HCT116 (cell line): ENCODE results near the gene FAM81B. TPM values are rescaled to one million over a fixed set of nuclear protein-coding genes. Genes with fewer than 3 reads are reported as not detected.

ENCODE experiments used
- ATAC-seq: fragments of 200-7000 bp; cut with Tn5 transposase; 2 replicates; pipeline ENCODE4 v1.9.1; 2020; ENCODE audit warnings: mild to moderate bottlenecking, moderate library complexity
- BruUV-seq: library from RNA; stranded (reverse); fragments of 400-500 nt; replicated peaks from 2 replicates; lab custom pipeline; 2021; lab: Mats Ljungman, UMichigan
- CTCF ChIA-PET: fragments of 300-600 bp; sonication (Branson Sonifier 250); formaldehyde crosslinking; loops from one replicate; lab custom pipeline; 2021; ENCODE audit warnings: antibody characterized with exemption; lab: Charles Lee
- POLR2A ChIA-PET: fragments of 300-600, 350-600 bp; sonication (Branson Sonifier 250); formaldehyde crosslinking; loops from one replicate; lab custom pipeline; 2021; ENCODE audit warnings: antibody characterized with exemption; lab: Charles Lee
- RAD21 ChIA-PET, 2 experiments: fragments of 300-600 bp; sonication (Branson Sonifier 250); formaldehyde crosslinking; loops; one replicate each; lab custom pipeline; 2023; ENCODE audit warnings: low total read pairs in 2 of 2; ENCODE audit not compliant: uncharacterized antibody in 2 of 2, unreplicated experiment in 2 of 2, low non-redundant PET in 1 of 2; lab: Charles Lee
- DNase-seq: peaks from one replicate; pipeline ENCODE4 v3.0.0-alpha.2; 2010; ENCODE audit warnings: low read depth, low spot score
- H2AFZ ChIP-seq: fragments of 200-600 bp; shearing (Covaris generic), sonication (generic); 2 replicates; pipeline ENCODE4 v1.6.1; 2017; ENCODE audit warnings: low read depth, mixed run types, mixed read lengths, antibody characterized with exemption, low read length; ENCODE audit not compliant: poor library complexity, severe bottlenecking
- H3K27ac ChIP-seq: 2 replicates; pipeline ENCODE4 v1.5.1; 2012; ENCODE audit warnings: low read depth, low read length
- H3K27me3 ChIP-seq: fragments of 200-600 bp; sonication (generic); 2 replicates; pipeline ENCODE4 v1.6.1; 2016; ENCODE audit warnings: mixed run types, low read length, mixed read lengths; ENCODE audit not compliant: insufficient read depth
- H3K36me3 ChIP-seq, 2 experiments: fragments of 200-500 bp in 1 of 2; fragments of 200-600 bp in 1 of 2; sonication (Bioruptor generic) in 1 of 2; sonication (generic) in 1 of 2; 2 replicates each; pipeline versions ENCODE4 v1.5.1 to v1.6.1; 2014 to 2016; ENCODE audit warnings: low read length in 2 of 2, inconsistent platforms in 1 of 2, mixed read lengths in 1 of 2, mixed run types in 1 of 2; ENCODE audit not compliant: insufficient read depth in 2 of 2, control insufficient read depth in 1 of 2
- H3K4me1 ChIP-seq, 2 experiments: fragments of 200-600 bp in 1 of 2; sonication (generic) in 1 of 2; 2 replicates each; pipeline versions ENCODE4 v1.5.1 to v1.6.1; 2012 to 2017; ENCODE audit warnings: low read length in 2 of 2, inconsistent platforms in 1 of 2, mild to moderate bottlenecking in 1 of 2, mixed read lengths in 1 of 2, mixed run types in 1 of 2, moderate library complexity in 1 of 2; ENCODE audit not compliant: insufficient read depth in 2 of 2, control insufficient read depth in 1 of 2
- H3K4me2 ChIP-seq: fragments of 200-600 bp; sonication (generic); 2 replicates; pipeline ENCODE4 v1.6.1; 2017; ENCODE audit warnings: mixed run types, low read length, mixed read lengths
- H3K4me3 ChIP-seq, 2 experiments: fragments of 200-600 bp in 1 of 2; sonication (generic) in 1 of 2; replicated peaks in 1 of 2; 2 replicates each; pipeline ENCODE4 v1.5.1; 2011 to 2016; ENCODE audit warnings: low read length in 2 of 2, control low read depth in 1 of 2, low read depth in 1 of 2, mild to moderate bottlenecking in 1 of 2, mixed read lengths in 1 of 2, mixed run types in 1 of 2
- H3K79me2 ChIP-seq: fragments of 200-600 bp; sonication (generic); 2 replicates; pipeline ENCODE4 v1.6.1; 2017; ENCODE audit warnings: mild to moderate bottlenecking, mixed run types, low read length, moderate library complexity, mixed read lengths; ENCODE audit not compliant: insufficient read depth
- H3K9ac ChIP-seq: fragments of 200-600 bp; sonication (generic); 2 replicates; pipeline ENCODE4 v1.6.1; 2016; ENCODE audit warnings: low read length, mixed read lengths
- H3K9me2 ChIP-seq: fragments of 200-600 bp; sonication (generic), shearing (Covaris generic); 2 replicates; pipeline ENCODE4 v1.6.1; 2017; ENCODE audit warnings: mixed run types, mild to moderate bottlenecking, moderate library complexity; ENCODE audit not compliant: insufficient read depth
- H3K9me3 ChIP-seq, 2 experiments: fragments of 200-500 bp in 1 of 2; fragments of 200-600 bp in 1 of 2; sonication (Bioruptor generic) in 1 of 2; sonication (generic) in 1 of 2; 2 replicates each; pipeline ENCODE4 v1.6.1; 2014 to 2017; ENCODE audit warnings: low read length in 2 of 2, mixed read lengths in 2 of 2, inconsistent platforms in 1 of 2, low read depth in 1 of 2, mild to moderate bottlenecking in 1 of 2, mixed run types in 1 of 2, moderate library complexity in 1 of 2; ENCODE audit not compliant: control insufficient read depth in 1 of 2, insufficient read depth in 1 of 2
- H4K20me1 ChIP-seq: fragments of 200-600 bp; sonication (generic), shearing (Covaris generic); 2 replicates; pipeline ENCODE4 v1.6.1; 2017; ENCODE audit warnings: mixed run types, mild to moderate bottlenecking, moderate library complexity; ENCODE audit not compliant: insufficient read depth
- EGR1 ChIP-seq: IDR thresholded peaks from 2 replicates; pipeline ENCODE4 v1.6.1; 2012; ENCODE audit warnings: low read depth
- JUND ChIP-seq: IDR thresholded peaks from 2 replicates; pipeline ENCODE4 v1.6.1; 2012
- POLR2AphosphoS5 ChIP-seq: IDR thresholded peaks from 2 replicates; pipeline ENCODE4 v1.6.1; 2011; ENCODE audit warnings: mild to moderate bottlenecking, low read depth, low read length, moderate library complexity
- RAD21 ChIP-seq: IDR thresholded peaks from 2 replicates; pipeline ENCODE4 v1.6.1; 2012; ENCODE audit warnings: low read depth, mild to moderate bottlenecking
- SIN3A ChIP-seq: IDR thresholded peaks from 2 replicates; pipeline ENCODE4 v1.6.1; 2012; ENCODE audit warnings: low read depth
- SP1 ChIP-seq: IDR thresholded peaks from 2 replicates; pipeline ENCODE4 v1.6.1; 2012; ENCODE audit warnings: low read depth
- SRF ChIP-seq: IDR thresholded peaks from 2 replicates; pipeline ENCODE4 v1.6.1; 2012; ENCODE audit warnings: low read depth
- intact Hi-C: fragments of 100-400 bp; cut with micrococcal nuclease; formaldehyde crosslinking; loops from 2 replicates; pipeline ENCODE4 v1.10.0; 2022
- total RNA-seq: library from RNA; stranded (reverse); gene quantifications from one replicate; pipeline ENCODE4 v1.2.1, GENCODE V29; 2021; ENCODE audit not compliant: unreplicated experiment
- TF ChIP-seq, protein P1 (sequence below): IDR thresholded peaks from 2 replicates; pipeline ENCODE4 v1.6.1; 2012; ENCODE audit warnings: low read depth

Gene FAM81B
- total RNA-seq, 1 experiment from 2014 or later, result not detected

DNA sequence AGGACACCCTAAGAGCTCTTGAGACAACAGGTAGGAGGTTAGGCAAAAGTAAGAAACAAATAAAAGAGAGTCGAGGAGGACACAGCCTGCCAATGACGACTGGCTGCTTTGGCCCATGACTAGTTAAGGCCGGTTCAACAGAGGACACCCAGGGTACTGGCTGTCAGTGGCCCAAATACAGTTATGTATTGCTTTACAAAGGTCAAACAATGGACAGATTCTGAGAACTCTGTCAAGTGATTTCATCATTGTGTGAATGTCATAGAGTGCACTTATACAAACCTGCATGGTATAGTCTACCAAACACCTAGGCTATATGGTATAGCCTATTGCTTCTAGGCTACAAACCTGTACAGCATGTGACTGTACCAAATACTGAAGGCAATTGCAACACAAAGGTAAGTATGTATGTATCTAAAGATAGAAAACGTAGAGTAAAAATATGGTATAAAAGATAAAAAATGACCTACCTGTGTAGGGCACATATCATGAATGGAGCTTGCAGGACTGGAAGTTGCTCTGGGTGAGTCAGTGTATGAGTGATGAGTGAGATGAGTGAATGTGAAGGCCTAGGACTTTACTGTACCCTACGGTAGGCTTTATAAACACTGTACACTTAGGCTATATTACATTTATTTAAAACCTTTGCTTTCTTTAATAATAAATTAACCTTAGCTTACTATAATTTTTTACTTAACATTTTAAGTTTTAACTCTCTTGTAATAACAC is 6.5 kb upstream of the FAM81B start:
- ATAC-seq, result no peak
- Histone ChIP-seq H3K4me3 (no peak overlapping the region), H3K4me2 (no peak overlapping the region), H3K36me3 (no peaks in the 10 kb centered on the region), H2AFZ (no peak overlapping the region), H3K9me3 (no peaks in the 10 kb centered on the region), H3K79me2 (no peaks in the 10 kb centered on the region), H3K4me1 (no peaks in the 10 kb centered on the region), H3K27ac (no peak overlapping the region), H3K27me3 (no peaks in the 10 kb centered on the region), H3K9ac (no peak overlapping the region), H3K9me2 (no peaks in the 10 kb centered on the region), H4K20me1 (no peaks in the 10 kb centered on the region)
- POLR2A ChIA-PET, result no interaction called here
- RAD21 ChIA-PET, result no interaction called here
- no TSS peak for BruUV-seq
- no peak for DNase-seq
- CTCF ChIA-PET, result no interaction called here
- no peak for TF ChIP-seq RAD21
- TF ChIP-seq SP1, result no peak
- no peak for TF ChIP-seq EGR1
- no peak for TF ChIP-seq POLR2AphosphoS5
- no peak for TF ChIP-seq JUND
- TF ChIP-seq SIN3A, result no peak
- TF ChIP-seq, protein P1, sequence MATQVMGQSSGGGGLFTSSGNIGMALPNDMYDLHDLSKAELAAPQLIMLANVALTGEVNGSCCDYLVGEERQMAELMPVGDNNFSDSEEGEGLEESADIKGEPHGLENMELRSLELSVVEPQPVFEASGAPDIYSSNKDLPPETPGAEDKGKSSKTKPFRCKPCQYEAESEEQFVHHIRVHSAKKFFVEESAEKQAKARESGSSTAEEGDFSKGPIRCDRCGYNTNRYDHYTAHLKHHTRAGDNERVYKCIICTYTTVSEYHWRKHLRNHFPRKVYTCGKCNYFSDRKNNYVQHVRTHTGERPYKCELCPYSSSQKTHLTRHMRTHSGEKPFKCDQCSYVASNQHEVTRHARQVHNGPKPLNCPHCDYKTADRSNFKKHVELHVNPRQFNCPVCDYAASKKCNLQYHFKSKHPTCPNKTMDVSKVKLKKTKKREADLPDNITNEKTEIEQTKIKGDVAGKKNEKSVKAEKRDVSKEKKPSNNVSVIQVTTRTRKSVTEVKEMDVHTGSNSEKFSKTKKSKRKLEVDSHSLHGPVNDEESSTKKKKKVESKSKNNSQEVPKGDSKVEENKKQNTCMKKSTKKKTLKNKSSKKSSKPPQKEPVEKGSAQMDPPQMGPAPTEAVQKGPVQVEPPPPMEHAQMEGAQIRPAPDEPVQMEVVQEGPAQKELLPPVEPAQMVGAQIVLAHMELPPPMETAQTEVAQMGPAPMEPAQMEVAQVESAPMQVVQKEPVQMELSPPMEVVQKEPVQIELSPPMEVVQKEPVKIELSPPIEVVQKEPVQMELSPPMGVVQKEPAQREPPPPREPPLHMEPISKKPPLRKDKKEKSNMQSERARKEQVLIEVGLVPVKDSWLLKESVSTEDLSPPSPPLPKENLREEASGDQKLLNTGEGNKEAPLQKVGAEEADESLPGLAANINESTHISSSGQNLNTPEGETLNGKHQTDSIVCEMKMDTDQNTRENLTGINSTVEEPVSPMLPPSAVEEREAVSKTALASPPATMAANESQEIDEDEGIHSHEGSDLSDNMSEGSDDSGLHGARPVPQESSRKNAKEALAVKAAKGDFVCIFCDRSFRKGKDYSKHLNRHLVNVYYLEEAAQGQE, result no peak
- TF ChIP-seq SRF, result no peak
- intact Hi-C loops, result no loop called here
